GM20431 (cell line): ENCODE measurements around the gene ASZ1.
"Not testable (repeated sequence)": the region's sequence is repeated elsewhere in the genome, so short reads cannot be mapped to it uniquely, and the experiment has no call there.

Source experiments
- in situ Hi-C: fragments of 300-500 bp; cut with MseI, MboI; formaldehyde crosslinking; loops from one replicate; pipeline ENCODE4 v1.15.0; 2020; ENCODE audit warnings: low sequenced_read_pairs; ENCODE audit not compliant: unreplicated experiment

The ASZ1 gene, protein sequence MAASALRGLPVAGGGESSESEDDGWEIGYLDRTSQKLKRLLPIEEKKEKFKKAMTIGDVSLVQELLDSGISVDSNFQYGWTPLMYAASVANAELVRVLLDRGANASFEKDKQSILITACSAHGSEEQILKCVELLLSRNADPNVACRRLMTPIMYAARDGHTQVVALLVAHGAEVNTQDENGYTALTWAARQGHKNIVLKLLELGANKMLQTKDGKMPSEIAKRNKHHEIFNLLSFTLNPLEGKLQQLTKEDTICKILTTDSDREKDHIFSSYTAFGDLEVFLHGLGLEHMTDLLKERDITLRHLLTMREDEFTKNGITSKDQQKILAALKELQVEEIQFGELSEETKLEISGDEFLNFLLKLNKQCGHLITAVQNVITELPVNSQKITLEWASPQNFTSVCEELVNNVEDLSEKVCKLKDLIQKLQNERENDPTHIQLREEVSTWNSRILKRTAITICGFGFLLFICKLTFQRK

GRCh38 chr7:117427258-117427701 is at the start of gene ASZ1:
ASZ1 (minus strand) TSS chr7:117427493; CDS start chr7:117427460, 33 bp downstream.
- in situ Hi-C loops: no loop called here

- in situ Hi-C loops: no loop called here
Observed at GRCh38 chr7:117476557-117477215, 49.4 kb upstream of the ASZ1 start.

GRCh38 chr7:117472335-117472734 is 45.0 kb upstream of the ASZ1 start:
- in situ Hi-C loops: no loop called here

GRCh38 chr7:117470777-117471176 is 43.5 kb upstream of the ASZ1 start:
- in situ Hi-C loops: no loop called here

DNA sequence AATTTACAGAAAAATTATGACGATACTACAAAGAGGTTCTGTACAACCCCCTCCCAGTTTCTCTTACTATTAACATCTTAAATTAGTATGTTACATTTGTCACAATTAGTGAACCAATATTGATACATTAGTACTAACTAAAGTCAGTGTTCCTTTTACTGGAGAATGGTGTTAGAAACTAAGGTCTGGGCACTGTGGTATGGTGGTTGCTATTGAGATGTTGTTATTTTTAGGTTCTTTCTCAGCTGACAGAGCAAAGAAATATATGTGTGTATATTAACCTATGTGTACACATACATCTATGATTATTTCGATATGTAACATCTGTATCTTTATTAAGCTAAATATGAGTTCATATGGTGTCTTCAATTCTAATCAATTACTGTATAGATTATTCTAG is 40.9 kb upstream of the ASZ1 start:
- in situ Hi-C loops: no loop called here

- in situ Hi-C loops: not testable (repeated sequence)
Observed at GRCh38 chr7:117460815-117461214, 33.5 kb upstream of the ASZ1 start.

- in situ Hi-C loops: no loop called here
Observed at GRCh38 chr7:117459735-117460134, 32.4 kb upstream of the ASZ1 start.

GRCh38 chr7:117458977-117459583 is 31.8 kb upstream of the ASZ1 start:
- in situ Hi-C loops: no loop called here

DNA sequence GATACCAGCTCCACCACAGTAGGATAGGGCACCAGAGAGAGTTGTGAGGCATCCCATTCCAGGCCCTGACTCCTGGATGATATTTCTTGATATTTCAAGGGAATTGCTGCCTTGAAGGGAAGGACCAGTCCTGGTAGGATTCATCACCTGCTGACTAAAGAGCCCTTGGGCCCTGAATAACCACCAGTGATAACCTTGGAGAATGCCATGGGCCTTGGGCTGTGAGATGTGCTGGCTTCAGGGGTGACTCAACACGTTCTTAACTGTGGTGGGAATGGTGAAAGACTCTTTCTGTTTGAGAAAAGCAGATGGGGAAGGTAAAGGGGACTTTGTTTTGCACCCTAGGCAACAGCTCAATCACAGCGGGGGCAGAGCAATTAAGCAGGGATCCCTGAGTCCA is 21.4 kb upstream of the ASZ1 start:
- in situ Hi-C loops: no loop called here

DNA sequence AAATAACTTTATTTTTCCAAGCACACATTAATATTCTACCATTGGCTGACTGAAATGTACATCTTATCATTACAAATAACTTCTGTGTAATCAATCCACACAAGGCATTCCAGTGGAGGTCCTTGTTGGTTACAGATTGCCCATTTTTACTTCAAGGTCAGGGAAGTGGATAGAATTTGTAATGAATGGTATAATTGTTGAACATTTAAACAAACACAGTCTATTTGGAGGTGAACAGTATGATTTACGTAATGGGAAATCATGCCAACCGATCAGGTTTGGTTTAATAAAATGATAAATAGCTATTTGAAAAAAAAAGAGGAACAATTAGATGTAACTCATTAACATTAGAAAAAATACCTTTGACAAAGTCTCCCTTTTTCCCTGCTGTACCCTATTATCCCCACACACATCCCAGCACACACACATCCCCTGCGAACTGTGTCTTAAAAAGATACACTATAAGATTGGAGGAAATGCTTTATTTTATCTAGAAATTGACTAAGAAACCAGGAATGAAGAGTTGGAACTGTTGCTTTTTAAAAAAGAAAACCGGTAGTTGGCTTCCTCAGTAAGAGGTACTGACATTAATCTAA is 19.0 kb upstream of the ASZ1 start:
- in situ Hi-C loops: no loop called here

DNA sequence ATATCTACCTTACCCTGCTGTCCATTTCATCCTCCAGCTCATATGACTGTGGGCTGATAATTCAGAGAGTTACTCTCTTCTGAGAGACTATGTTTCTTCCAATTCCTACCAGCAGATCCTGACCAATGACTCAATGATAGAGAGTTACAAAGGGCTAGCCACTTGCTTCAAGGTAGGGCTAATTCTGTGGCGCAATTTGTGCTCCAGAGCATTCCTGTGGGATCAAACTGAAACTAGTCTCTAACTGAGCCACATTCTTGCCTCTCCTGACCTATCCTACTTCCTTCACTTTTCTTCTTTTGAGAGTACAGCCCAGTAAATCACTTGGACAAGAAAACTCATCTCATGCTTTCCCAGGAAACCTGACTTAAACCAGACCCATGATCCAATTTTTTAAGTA is 17.9 kb upstream of the ASZ1 start:
- in situ Hi-C loops: no loop called here

- in situ Hi-C loops: no loop called here
Observed at GRCh38 chr7:117444646-117445045, 17.4 kb upstream of the ASZ1 start.

DNA sequence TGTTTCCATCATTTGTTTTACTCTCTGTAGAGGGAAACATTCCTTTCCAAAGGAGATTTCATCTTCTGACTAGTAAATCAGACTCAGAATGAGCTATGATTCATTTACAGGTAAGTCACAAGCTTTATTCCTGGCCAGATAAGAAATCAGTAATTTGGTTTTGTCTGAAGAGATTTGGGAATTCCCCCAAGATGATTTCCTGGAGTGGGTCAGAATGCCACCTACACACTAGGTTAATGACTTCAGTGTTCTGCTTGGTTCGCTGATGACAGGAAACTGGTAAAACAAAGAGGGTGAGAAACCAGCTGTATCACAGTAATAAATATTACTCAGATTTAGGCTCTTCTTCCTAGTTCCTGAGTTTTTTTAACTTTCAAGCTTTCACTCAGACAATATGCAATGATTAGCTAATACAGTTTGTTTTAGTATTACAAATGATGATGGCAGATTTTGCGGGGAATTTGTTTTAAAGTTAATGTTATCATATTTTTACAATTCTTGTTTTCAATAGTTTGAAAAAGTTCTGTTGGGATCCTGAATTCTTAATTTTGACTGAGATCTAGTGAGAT is 8.3 kb upstream of the ASZ1 start:
- in situ Hi-C loops: no loop called here

DNA sequence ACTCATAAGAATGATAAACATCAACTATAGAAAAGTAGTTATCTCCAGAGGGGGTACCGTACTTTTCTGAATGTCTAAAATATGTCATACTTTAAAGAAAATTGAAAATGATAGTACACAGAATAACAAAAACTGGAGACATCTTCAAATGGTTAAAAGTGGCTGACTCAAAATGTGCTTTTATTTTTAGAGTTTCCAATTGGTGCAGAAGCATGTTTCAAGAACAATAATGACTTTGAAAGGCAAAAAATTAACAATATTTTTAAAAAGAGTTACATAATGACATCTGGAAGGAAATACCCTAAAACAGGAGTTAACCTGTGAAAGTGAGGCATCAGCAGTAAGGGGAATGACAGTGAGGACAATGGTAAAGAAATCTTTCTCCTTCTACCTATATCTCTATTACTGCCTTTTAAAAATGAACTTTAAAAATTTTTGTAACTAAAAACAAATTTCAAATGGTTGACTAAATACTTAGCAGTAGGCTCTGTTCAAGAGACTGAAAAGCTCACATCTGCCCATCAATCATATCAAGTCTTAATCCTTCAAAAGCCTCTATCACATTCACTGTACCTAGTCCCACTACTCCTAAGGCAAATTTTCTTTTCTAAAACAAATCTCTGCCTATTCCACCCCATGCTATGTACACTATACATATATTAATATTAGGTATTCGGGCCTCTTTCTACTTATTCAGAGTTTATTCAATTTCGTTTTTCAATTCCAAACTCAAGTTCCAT is 3.0 kb downstream of the ASZ1 start:
- in situ Hi-C loops: no loop called here

DNA sequence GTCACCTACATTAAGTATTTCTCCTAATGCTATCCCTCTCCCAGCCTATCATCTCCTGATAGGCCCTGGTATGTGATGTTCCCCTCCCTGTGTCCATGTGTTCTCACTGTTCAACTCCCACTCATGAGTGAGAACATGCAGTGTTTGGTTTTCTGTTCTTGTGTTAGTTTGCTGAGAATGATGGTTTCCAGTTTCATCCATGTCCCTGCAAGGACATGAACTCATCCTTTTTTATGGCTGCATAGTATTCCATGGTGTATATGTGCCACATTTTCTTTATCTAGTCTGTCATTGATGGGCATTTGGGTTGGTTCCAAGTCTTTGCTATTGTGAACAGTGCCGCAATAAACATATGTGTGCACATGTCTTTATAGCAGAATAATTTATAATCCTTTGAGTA is 12.7 kb downstream of the ASZ1 start:
- in situ Hi-C loops: not testable (repeated sequence)

DNA sequence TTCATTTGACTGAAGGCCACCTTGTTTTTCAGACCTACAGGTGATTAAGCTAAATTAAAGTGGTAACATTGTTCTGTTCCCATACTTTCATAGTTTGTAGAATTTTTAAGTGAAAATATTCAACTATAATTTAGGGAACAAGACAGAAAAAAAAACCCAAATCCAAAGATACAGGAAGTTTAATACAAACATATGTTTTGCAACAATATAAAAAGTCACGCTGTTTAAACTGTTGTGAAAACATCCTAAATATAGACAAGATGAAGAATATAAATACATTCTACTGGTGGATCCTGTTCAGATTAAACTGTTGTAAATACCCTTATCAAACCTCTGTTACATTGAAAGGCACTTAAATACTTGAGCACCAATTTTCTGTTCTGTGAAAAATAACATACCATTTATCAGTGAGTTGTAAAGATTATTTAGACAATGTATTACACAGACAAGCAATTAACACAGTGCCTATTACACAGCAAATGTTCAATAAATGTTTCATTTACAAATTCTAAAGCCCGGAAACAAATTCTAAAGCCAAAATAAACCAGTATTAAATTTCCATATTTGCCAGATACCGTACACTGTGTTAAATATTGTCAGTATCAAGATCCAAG is 14.2 kb downstream of the ASZ1 start:
- in situ Hi-C loops: no loop called here

DNA sequence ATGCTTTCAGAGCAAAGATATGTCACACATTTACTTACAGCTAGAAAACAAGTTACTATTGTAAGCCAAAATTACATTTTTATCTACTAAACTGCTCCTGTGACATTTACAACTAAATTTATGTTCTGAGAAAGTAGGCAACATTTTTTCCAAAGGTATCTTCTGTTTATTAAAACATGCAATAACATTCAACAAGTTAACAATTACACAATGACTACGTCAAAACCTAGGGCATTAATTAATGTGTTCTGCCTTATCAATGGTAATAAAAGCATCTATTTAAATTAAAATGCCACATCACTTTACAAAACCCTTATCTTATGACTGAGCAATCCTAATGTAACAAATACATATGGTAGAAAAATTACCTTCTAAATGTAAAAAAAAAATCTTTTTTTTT is 14.9 kb downstream of the ASZ1 start:
- in situ Hi-C loops: no loop called here

DNA sequence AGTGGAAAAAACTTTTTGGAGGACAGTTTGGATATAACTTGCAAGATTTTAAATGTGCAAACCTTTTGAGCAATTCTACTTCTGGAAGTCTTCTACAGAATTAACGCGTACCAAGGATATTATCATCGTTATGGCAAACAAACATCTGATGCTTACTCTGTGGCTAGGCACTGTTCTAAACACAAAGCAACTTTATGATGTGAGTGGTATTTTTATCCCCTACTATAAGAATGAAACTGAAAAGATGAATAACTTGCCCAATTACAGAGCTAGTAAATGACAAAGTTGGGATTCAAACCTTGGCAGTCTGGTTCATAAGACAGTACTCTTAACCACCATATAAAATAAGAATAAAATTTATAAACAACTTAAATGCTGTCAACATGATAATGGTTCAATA is 15.8 kb downstream of the ASZ1 start:
- in situ Hi-C loops: no loop called here

DNA sequence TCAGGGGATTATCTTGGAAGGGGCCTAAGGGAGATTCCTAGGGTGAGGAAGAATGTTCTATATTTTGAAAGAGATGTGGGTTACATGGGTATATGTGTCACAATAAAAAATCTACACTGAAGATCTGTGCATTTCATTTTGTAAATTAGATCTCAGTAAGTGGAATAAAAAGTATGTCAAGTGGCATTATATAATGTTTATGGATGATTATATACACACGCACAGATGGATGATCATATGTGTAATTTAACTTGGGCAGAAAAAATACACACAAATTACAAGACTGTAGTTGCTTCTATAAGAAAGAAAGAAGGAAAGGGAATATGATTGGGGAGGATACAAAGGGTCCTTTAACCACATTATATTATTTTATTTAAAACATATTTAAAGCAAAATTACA is 18.5 kb downstream of the ASZ1 start:
- in situ Hi-C loops: no loop called here
